CD4-positive, CD25-positive, alpha-beta regulatory T cell (primary cell): ENCODE data around the gene ARMC12. TPM values are rescaled to one million over a fixed set of nuclear protein-coding genes. Genes with fewer than 3 reads are reported as not detected.

Experiments used
- ATAC-seq, 2 donors: fragments of 150-1000 bp; cut with Tn5 transposase; one replicate each; pipeline ENCODE4 v1.10.0; 2021; ENCODE audit warnings: low read depth in 2 of 2, moderate number of reproducible peaks in 2 of 2, moderate library complexity in 1 of 2
- DNase-seq, 3 donors: peaks; one replicate each; pipeline versions ENCODE4 v3.0.0 to v3.0.0-alpha.2; 2012 to 2022; ENCODE audit warnings: mixed read lengths in 1 of 3
- H3K27ac ChIP-seq: one replicate; pipeline ENCODE4 v1.7.0; 2013; ENCODE audit warnings: mild to moderate bottlenecking, low read length; ENCODE audit not compliant: insufficient read depth, poor library complexity, severe bottlenecking
- H3K27me3 ChIP-seq: one replicate; pipeline ENCODE4 v1.7.0; 2013; ENCODE audit warnings: low read length; ENCODE audit not compliant: control insufficient read depth, insufficient read depth
- H3K36me3 ChIP-seq: one replicate; pipeline ENCODE4 v1.7.0; 2013; ENCODE audit warnings: mild to moderate bottlenecking, low read length, moderate library complexity; ENCODE audit not compliant: control insufficient read depth, insufficient read depth
- H3K4me1 ChIP-seq: 2 replicates; pipeline ENCODE4 v1.7.0; 2013; ENCODE audit warnings: mild to moderate bottlenecking, low read length; ENCODE audit not compliant: insufficient read depth, control insufficient read depth, poor library complexity, severe bottlenecking
- H3K4me3 ChIP-seq: one replicate; pipeline ENCODE4 v1.7.0; 2013; ENCODE audit warnings: low read depth, mild to moderate bottlenecking, low read length, moderate library complexity
- H3K9me3 ChIP-seq, 2 experiments: 1 replicate in 1 of 2; 2 replicates in 1 of 2; pipeline ENCODE4 v1.7.0; 2013; ENCODE audit warnings: low read length in 2 of 2, mild to moderate bottlenecking in 1 of 2, moderate library complexity in 1 of 2; ENCODE audit not compliant: control insufficient read depth in 2 of 2
- H3K27ac Mint-ChIP-seq, 3 donors: one replicate each; pipeline ENCODE4 v1.8.0; 2020 to 2022; ENCODE audit warnings: mild to moderate bottlenecking in 3 of 3, mixed read lengths in 3 of 3, moderate library complexity in 2 of 3
- H3K27me3 Mint-ChIP-seq: one replicate; pipeline ENCODE4 v1.8.0; 2022; ENCODE audit warnings: mild to moderate bottlenecking, mixed read lengths
- H3K36me3 Mint-ChIP-seq: one replicate; pipeline ENCODE4 v1.8.0; 2020; ENCODE audit warnings: mixed read lengths
- H3K4me1 Mint-ChIP-seq, 4 donors: one replicate each; pipeline ENCODE4 v1.8.0; 2020 to 2022; ENCODE audit warnings: mixed read lengths in 4 of 4, mild to moderate bottlenecking in 1 of 4
- H3K4me3 Mint-ChIP-seq, 4 donors: one replicate each; pipeline ENCODE4 v1.8.0; 2020 to 2022; ENCODE audit warnings: mild to moderate bottlenecking in 4 of 4, mixed read lengths in 4 of 4, moderate library complexity in 3 of 4
- H3K9me3 Mint-ChIP-seq, 7 donors: one replicate each; pipeline ENCODE4 v1.8.0; 2020 to 2022; ENCODE audit warnings: mixed read lengths in 7 of 7, mild to moderate bottlenecking in 3 of 7, moderate library complexity in 2 of 7
- polyA plus RNA-seq, 4 donors: library from polyadenylated mRNA; unstranded; fragments of 300-500 nt; fragmentation: Illumina TruSeq; gene quantifications; one replicate each; pipeline ENCODE4 v1.2.3, GENCODE V29; 2021
- total RNA-seq: library from RNA; stranded (reverse); gene quantifications from one replicate; pipeline ENCODE4 v1.2.3, GENCODE V29; 2022

Gene ARMC12
- total and polyA plus RNA-seq, 5 donors from 2014 or later: 0.57 TPM; not detected in 4

GRCh38 chr6:35782424-35782823 lies 45.6 kb downstream of the ARMC12 start:
- DNase-seq (no peak), ATAC-seq (no peak)
- Mint-ChIP-seq H3K9me3 (peaks cover 0 to 2% (median 0%) of the 10 kb centered on the region in 7 donors), H3K27me3 (peaks cover 35% of the 10 kb centered on the region), H3K36me3 (peaks cover 3% of the 10 kb centered on the region), H3K4me1 (peaks cover 0 to 2% (median 0%) of the 10 kb centered on the region in 4 donors), H3K27ac (no peak overlapping the region), H3K4me3 (no peak overlapping the region)
- Histone ChIP-seq H3K4me1 (no peaks in the 10 kb centered on the region), H3K27ac (no peak overlapping the region), H3K9me3 (no peaks in the 10 kb centered on the region), H3K4me3 (no peak overlapping the region), H3K36me3 (no peaks in the 10 kb centered on the region), H3K27me3 (no peaks in the 10 kb centered on the region)

GRCh38 chr6:35784200-35784599 lies 47.4 kb downstream of the ARMC12 start:
- H3K4me1 ChIP-seq: no peaks in the 10 kb centered on the region
- no peak overlapping the region for H3K4me3 ChIP-seq
- no peak overlapping the region for H3K27ac ChIP-seq
- Mint-ChIP-seq H3K4me1 (no peaks in the 10 kb centered on the region), H3K4me3 (no peak overlapping the region), H3K27me3 (peaks cover 47% of the 10 kb centered on the region), H3K27ac (no peak overlapping the region), H3K36me3 (no peaks in the 10 kb centered on the region), H3K9me3 (no peaks in the 10 kb centered on the region)
- H3K36me3 ChIP-seq: no peaks in the 10 kb centered on the region
- H3K27me3 ChIP-seq: peaks cover 8% of the 10 kb centered on the region
- DNase-seq: no peak
- ATAC-seq: no peak
- no peaks in the 10 kb centered on the region for H3K9me3 ChIP-seq

- no peak overlapping the region for H3K27ac Mint-ChIP-seq
- no peaks in the 10 kb centered on the region for H3K4me1 Mint-ChIP-seq
- no peak overlapping the region for H3K27ac ChIP-seq
- H3K36me3 ChIP-seq: no peaks in the 10 kb centered on the region
- no peaks in the 10 kb centered on the region for H3K9me3 ChIP-seq
- DNase-seq (no peak), ATAC-seq (no peak)
- H3K4me3 ChIP-seq: no peak overlapping the region
- no peak overlapping the region for H3K4me3 Mint-ChIP-seq
- no peaks in the 10 kb centered on the region for H3K9me3 Mint-ChIP-seq
- peaks cover 8% of the 10 kb centered on the region for H3K27me3 ChIP-seq
- peaks cover 56% of the 10 kb centered on the region for H3K27me3 Mint-ChIP-seq
- H3K4me1 ChIP-seq: no peaks in the 10 kb centered on the region
- H3K36me3 Mint-ChIP-seq: no peaks in the 10 kb centered on the region
Observed at GRCh38 chr6:35786272-35786671, 49.4 kb downstream of the ARMC12 start.

GRCh38 chr6:35786810-35787209 lies 50.0 kb downstream of the ARMC12 start:
- Mint-ChIP-seq H3K27me3 (peaks cover 56% of the 10 kb centered on the region), H3K4me1 (no peaks in the 10 kb centered on the region), H3K9me3 (no peaks in the 10 kb centered on the region)

GRCh38 chr6:35787266-35788218 lies 50.7 kb downstream of the ARMC12 start:
- H3K27me3 ChIP-seq: peaks cover 8% of the 10 kb centered on the region
- no peaks in the 10 kb centered on the region for H3K36me3 Mint-ChIP-seq
- H3K4me1 ChIP-seq: no peaks in the 10 kb centered on the region
- no peaks in the 10 kb centered on the region for H3K9me3 ChIP-seq
- H3K4me3 Mint-ChIP-seq: no peak overlapping the region
- DNase-seq (no peak), ATAC-seq (no peak)
- no peaks in the 10 kb centered on the region for H3K36me3 ChIP-seq
- H3K27ac ChIP-seq: no peak overlapping the region
- no peaks in the 10 kb centered on the region for H3K9me3 Mint-ChIP-seq
- H3K4me3 ChIP-seq: no peak overlapping the region
- peaks cover 56% of the 10 kb centered on the region for H3K27me3 Mint-ChIP-seq
- H3K4me1 Mint-ChIP-seq: no peaks in the 10 kb centered on the region
- no peak overlapping the region for H3K27ac Mint-ChIP-seq

More at GRCh38 chr6:35786810-35787209, 50.0 kb downstream of the ARMC12 start:
- ATAC-seq: no peak
- no peaks in the 10 kb centered on the region for H3K36me3 ChIP-seq
- H3K36me3 Mint-ChIP-seq: no peaks in the 10 kb centered on the region
- no peak overlapping the region for H3K4me3 ChIP-seq
- no peak overlapping the region for H3K4me3 Mint-ChIP-seq
- no peak overlapping the region for H3K27ac Mint-ChIP-seq
- no peaks in the 10 kb centered on the region for H3K4me1 ChIP-seq
- H3K27me3 ChIP-seq: peaks cover 8% of the 10 kb centered on the region
- DNase-seq: no peak
- H3K9me3 ChIP-seq: no peaks in the 10 kb centered on the region
- no peak overlapping the region for H3K27ac ChIP-seq

- no peak for DNase-seq
- no peak for ATAC-seq
- Mint-ChIP-seq H3K27me3 (peaks cover 50% of the 10 kb centered on the region), H3K9me3 (no peaks in the 10 kb centered on the region), H3K36me3 (no peaks in the 10 kb centered on the region), H3K4me3 (no peak overlapping the region), H3K4me1 (no peaks in the 10 kb centered on the region), H3K27ac (no peak overlapping the region)
- H3K4me3 ChIP-seq: no peak overlapping the region
- no peaks in the 10 kb centered on the region for H3K9me3 ChIP-seq
- H3K27ac ChIP-seq: no peak overlapping the region
- H3K36me3 ChIP-seq: no peaks in the 10 kb centered on the region
- no peaks in the 10 kb centered on the region for H3K4me1 ChIP-seq
- H3K27me3 ChIP-seq: peaks cover 8% of the 10 kb centered on the region
Observed at GRCh38 chr6:35788423-35788982, 51.7 kb downstream of the ARMC12 start.

GRCh38 chr6:35790683-35791082 lies 53.9 kb downstream of the ARMC12 start:
- H3K4me3 ChIP-seq: no peak overlapping the region
- no peaks in the 10 kb centered on the region for H3K4me1 Mint-ChIP-seq
- H3K9me3 ChIP-seq: no peaks in the 10 kb centered on the region
- no peaks in the 10 kb centered on the region for H3K36me3 Mint-ChIP-seq
- H3K27me3 Mint-ChIP-seq: peaks cover 41% of the 10 kb centered on the region
- H3K4me3 Mint-ChIP-seq: no peak overlapping the region
- no peaks in the 10 kb centered on the region for H3K36me3 ChIP-seq
- no peaks in the 10 kb centered on the region for H3K4me1 ChIP-seq
- no peaks in the 10 kb centered on the region for H3K9me3 Mint-ChIP-seq
- H3K27me3 ChIP-seq: peaks cover 8% of the 10 kb centered on the region
- no peak for ATAC-seq
- DNase-seq: no peak
- no peak overlapping the region for H3K27ac Mint-ChIP-seq
- no peak overlapping the region for H3K27ac ChIP-seq
